KMS-11 (cell line): Measurements from ENCODE around the gene NRAP.
A peak's percentile ranks its signal among the peaks of the same experiment; 100 is the strongest.

Experiments used
- H2AFZ ChIP-seq: fragments of 200-600 bp; sonication (generic); 2 replicates; pipeline ENCODE4 v1.6.1; 2016; ENCODE audit warnings: antibody characterized with exemption, mixed run types, low read depth
- H3K27ac ChIP-seq: fragments of 200-600 bp; sonication (generic); 2 replicates; pipeline ENCODE4 v1.6.1; 2016; ENCODE audit warnings: mild to moderate bottlenecking, mixed run types
- H3K27me3 ChIP-seq: fragments of 200-600 bp; sonication (generic); 2 replicates; pipeline ENCODE4 v1.6.1; 2017; ENCODE audit warnings: mild to moderate bottlenecking, low read depth, mixed run types, moderate library complexity; ENCODE audit not compliant: insufficient read depth
- H3K36me3 ChIP-seq: fragments of 200-600 bp; sonication (generic); 2 replicates; pipeline ENCODE4 v1.6.1; 2017; ENCODE audit warnings: mild to moderate bottlenecking, mixed run types; ENCODE audit not compliant: insufficient read depth
- H3K4me1 ChIP-seq: fragments of 200-600 bp; sonication (generic); 2 replicates; pipeline ENCODE4 v1.6.1; 2016; ENCODE audit warnings: mild to moderate bottlenecking, low read depth, mixed run types; ENCODE audit not compliant: poor library complexity, severe bottlenecking
- H3K4me2 ChIP-seq: fragments of 200-600 bp; sonication (generic); 2 replicates; pipeline ENCODE4 v1.7.0; 2016; ENCODE audit warnings: mild to moderate bottlenecking, mixed run types
- H3K4me3 ChIP-seq: fragments of 200-600 bp; sonication (generic); IDR thresholded peaks from 2 replicates; pipeline ENCODE4 v1.6.1; 2017; ENCODE audit warnings: low read depth, low read length, mixed read lengths; ENCODE audit not compliant: insufficient read depth
- H3K79me2 ChIP-seq: fragments of 200-600 bp; sonication (generic); 2 replicates; pipeline ENCODE4 v1.6.1; 2016; ENCODE audit warnings: low read depth, mixed run types; ENCODE audit not compliant: insufficient read depth
- H3K9ac ChIP-seq: fragments of 200-600 bp; sonication (generic); 2 replicates; pipeline ENCODE4 v1.6.1; 2016; ENCODE audit warnings: mild to moderate bottlenecking, mixed run types
- H4K20me1 ChIP-seq: fragments of 200-600 bp; sonication (generic); 2 replicates; pipeline ENCODE4 v1.6.1; 2016; ENCODE audit warnings: mild to moderate bottlenecking, mixed run types; ENCODE audit not compliant: insufficient read depth
- CTCF ChIP-seq: fragments of 200-600 bp; sonication (generic); conservative IDR thresholded peaks from 2 replicates; pipeline ENCODE4 v1.6.1; 2017; ENCODE audit warnings: low read depth, mild to moderate bottlenecking, antibody characterized with exemption, low read length, moderate library complexity, mixed read lengths

NRAP gene

DNA sequence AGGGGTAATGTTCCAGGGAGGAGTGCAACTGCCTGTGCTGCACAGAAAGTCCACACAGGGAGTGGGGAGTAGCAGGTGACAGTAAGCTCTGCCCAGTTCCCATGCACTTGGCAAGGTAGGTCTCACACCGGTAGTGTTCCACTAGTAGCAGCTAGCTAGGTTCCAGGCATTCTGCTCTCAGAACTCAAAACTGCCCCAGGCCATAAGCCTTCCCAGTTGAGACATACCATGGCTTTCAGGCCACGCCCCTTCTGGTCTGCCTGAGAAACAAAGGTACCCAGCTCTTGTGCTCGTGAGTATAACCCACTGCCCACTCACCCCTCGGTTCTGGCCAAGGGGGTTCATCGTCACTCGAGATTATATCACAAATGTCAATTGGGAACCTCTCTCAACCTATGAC lies 28.4 kb upstream of the NRAP start:
- Histone ChIP-seq H3K4me2 (no peak overlapping the region), H3K79me2 (peaks cover 29% of the 10 kb centered on the region), H3K27me3 (no peaks in the 10 kb centered on the region), H3K4me3 (no peak overlapping the region), H3K27ac (no peak overlapping the region), H3K36me3 (peaks cover 4% of the 10 kb centered on the region; the same call in 1 of the 2 replicates), H3K9ac (no peak overlapping the region), H4K20me1 (no peaks in the 10 kb centered on the region), H2AFZ (no peak overlapping the region), H3K4me1 (peaks cover 29% of the 10 kb centered on the region)
- TF ChIP-seq CTCF, result no peak

GRCh38 chr10:113691381-113691780 lies 27.5 kb upstream of the NRAP start:
- no peak overlapping the region for H3K9ac ChIP-seq
- no peaks in the 10 kb centered on the region for H3K27me3 ChIP-seq
- peaks cover 38% of the 10 kb centered on the region for H3K79me2 ChIP-seq
- peaks cover 4% of the 10 kb centered on the region; the same call in 1 of the 2 replicates for H3K36me3 ChIP-seq
- no peak overlapping the region for H3K4me3 ChIP-seq
- no peak overlapping the region for H2AFZ ChIP-seq
- no peak overlapping the region for H3K27ac ChIP-seq
- H3K4me2 ChIP-seq, result no peak overlapping the region
- no peaks in the 10 kb centered on the region for H4K20me1 ChIP-seq
- H3K4me1 ChIP-seq, result peaks cover 29% of the 10 kb centered on the region
- TF ChIP-seq CTCF, result no peak

GRCh38 chr10:113690749-113691148 lies 26.9 kb upstream of the NRAP start:
- peaks cover 29% of the 10 kb centered on the region for H3K4me1 ChIP-seq
- peaks cover 45% of the 10 kb centered on the region for H3K79me2 ChIP-seq
- no peak for TF ChIP-seq CTCF

GRCh38 chr10:113689574-113689973 lies 25.7 kb upstream of the NRAP start:
- H3K4me1 ChIP-seq, result peaks cover 29% of the 10 kb centered on the region
- no peak for TF ChIP-seq CTCF
- H3K36me3 ChIP-seq, result peaks cover 4% of the 10 kb centered on the region; the same call in 1 of the 2 replicates
- H3K9ac ChIP-seq, result no peak overlapping the region
- H3K79me2 ChIP-seq, result peaks cover 54% of the 10 kb centered on the region
- H3K4me3 ChIP-seq, result no peak overlapping the region
- H3K27ac ChIP-seq, result peak overlapping the region; percentile 28; the same call in 1 of the 2 replicates
- H4K20me1 ChIP-seq, result no peaks in the 10 kb centered on the region
- H3K4me2 ChIP-seq, result peak overlapping the region; percentile 44
- H3K27me3 ChIP-seq, result no peaks in the 10 kb centered on the region
- H2AFZ ChIP-seq, result no peak overlapping the region

More at GRCh38 chr10:113690749-113691148, 26.9 kb upstream of the NRAP start:
- Histone ChIP-seq H3K9ac (no peak overlapping the region), H3K4me3 (no peak overlapping the region), H3K36me3 (peaks cover 4% of the 10 kb centered on the region; the same call in 1 of the 2 replicates), H3K27me3 (no peaks in the 10 kb centered on the region), H2AFZ (no peak overlapping the region), H3K4me2 (no peak overlapping the region), H3K27ac (no peak overlapping the region), H4K20me1 (no peaks in the 10 kb centered on the region)
